Endothelial cell of umbilical vein (primary cell): ENCODE results near the gene ST3GAL5. TPM values are rescaled to one million over a fixed set of nuclear protein-coding genes. Genes with fewer than 3 reads are reported as not detected.
A peak's percentile ranks its signal among the peaks of the same experiment; 100 is the strongest.

Experiments
- BruUV-seq: library from RNA; stranded (reverse); fragments of 400-500 nt; replicated peaks from 2 replicates; lab custom pipeline; 2021; lab: Mats Ljungman, UMichigan
- CTCF ChIA-PET: fragments of 300-600, 350-600 bp; sonication (Branson Sonifier 250); formaldehyde crosslinking; loops from one replicate; lab custom pipeline; 2021; ENCODE audit warnings: antibody characterized with exemption, inconsistent platforms; lab: Charles Lee
- POLR2A ChIA-PET: fragments of 300-600, 350-600 bp; sonication (Branson Sonifier 250); formaldehyde crosslinking; loops from one replicate; lab custom pipeline; 2021; ENCODE audit warnings: antibody characterized with exemption, inconsistent platforms; lab: Charles Lee
- DNase-seq: peaks from one replicate; pipeline ENCODE4 v3.0.0-alpha.2; 2011; ENCODE audit warnings: low read depth, low spot score
- FAIRE-seq: peaks from 2 replicates; lab custom pipeline; 2011; peaks lifted over from hg19 to GRCh38; lab: Jason Lieb, UNC
- H2AFZ ChIP-seq: 2 replicates; pipeline ENCODE4 v1.6.0; 2012; ENCODE audit warnings: low read depth, low read length, control low read depth, inconsistent platforms
- H3K27ac ChIP-seq: 2 replicates; pipeline ENCODE4 v1.5.1; 2011; ENCODE audit warnings: low read depth, mild to moderate bottlenecking, control low read depth, low read length, moderate library complexity; ENCODE audit not compliant: insufficient read depth
- H3K27me3 ChIP-seq, 2 experiments: 2 replicates each; pipeline versions ENCODE4 v1.6.0 to v1.6.1; 2011; ENCODE audit warnings: low read length in 2 of 2, mixed read lengths in 1 of 2; ENCODE audit not compliant: control insufficient read depth in 2 of 2, insufficient read depth in 2 of 2
- H3K36me3 ChIP-seq, 2 experiments: 2 replicates in 1 of 2; 3 replicates in 1 of 2; pipeline ENCODE4 v1.5.1; 2011; ENCODE audit warnings: low read length in 2 of 2, mild to moderate bottlenecking in 1 of 2, moderate library complexity in 1 of 2; ENCODE audit not compliant: control insufficient read depth in 2 of 2, insufficient read depth in 2 of 2; ENCODE audit errors: extremely low read depth in 1 of 2
- H3K4me1 ChIP-seq: 3 replicates; pipeline ENCODE4 v1.5.1; 2011; ENCODE audit warnings: mild to moderate bottlenecking, low read length; ENCODE audit not compliant: control insufficient read depth, insufficient read depth; ENCODE audit errors: extremely low read depth
- H3K4me2 ChIP-seq: 2 replicates; pipeline ENCODE4 v1.6.1; 2011; ENCODE audit warnings: low read length, control low read depth, mixed read lengths; ENCODE audit not compliant: insufficient read depth
- H3K4me3 ChIP-seq, 3 experiments: fragments of 200-600 bp in 1 of 3; sonication (generic), shearing (Covaris generic) in 1 of 3; replicated peaks in 1 of 3; 2 replicates each; pipeline ENCODE4 v1.5.1; 2011 to 2016; ENCODE audit warnings: control low read depth in 3 of 3, low read length in 3 of 3, mild to moderate bottlenecking in 2 of 3, inconsistent platforms in 1 of 3, low read depth in 1 of 3, moderate library complexity in 1 of 3; ENCODE audit not compliant: insufficient read depth in 1 of 3
- H3K79me2 ChIP-seq: 2 replicates; pipeline ENCODE4 v1.6.0; 2012; ENCODE audit warnings: low read length, inconsistent platforms; ENCODE audit not compliant: control insufficient read depth, insufficient read depth
- H3K9ac ChIP-seq: replicated peaks from 2 replicates; pipeline ENCODE3; 2011; ENCODE audit warnings: low read length, control low read depth; ENCODE audit not compliant: insufficient read depth; ENCODE audit errors: extremely low read depth
- H3K9me1 ChIP-seq: replicated peaks from 3 replicates; pipeline ENCODE4 v1.6.0; 2011; ENCODE audit warnings: mild to moderate bottlenecking, low read length; ENCODE audit not compliant: control insufficient read depth, insufficient read depth; ENCODE audit errors: extremely low read depth
- H3K9me3 ChIP-seq: replicated peaks from 2 replicates; pipeline ENCODE4 v1.5.1; 2012; ENCODE audit warnings: low read length, inconsistent platforms; ENCODE audit not compliant: control insufficient read depth, insufficient read depth
- H4K20me1 ChIP-seq: replicated peaks from 2 replicates; pipeline ENCODE3; 2011; ENCODE audit warnings: mild to moderate bottlenecking, low read length; ENCODE audit not compliant: control insufficient read depth, insufficient read depth; ENCODE audit errors: extremely low read depth
- EZH2 ChIP-seq: IDR thresholded peaks from 2 replicates; pipeline ENCODE4 v1.6.1; 2012; ENCODE audit warnings: borderline replicate concordance, low read depth, mild to moderate bottlenecking, moderate library complexity, low read length, inconsistent platforms; ENCODE audit not compliant: severe bottlenecking
- FOS ChIP-seq: IDR thresholded peaks from 2 replicates; pipeline ENCODE4 v1.6.1; 2011; ENCODE audit warnings: mild to moderate bottlenecking, low read length, moderate library complexity, borderline replicate concordance; ENCODE audit not compliant: insufficient read depth
- JUN ChIP-seq: IDR thresholded peaks from 2 replicates; pipeline ENCODE4 v1.6.1; 2011; ENCODE audit warnings: borderline replicate concordance, low read depth; ENCODE audit not compliant: insufficient read length, insufficient read depth
- POLR2A ChIP-seq: IDR thresholded peaks from 2 replicates; pipeline ENCODE4 v1.6.1; 2012; ENCODE audit warnings: low read depth, mild to moderate bottlenecking, control low read depth, low read length
- POLR2AphosphoS5 ChIP-seq: IDR thresholded peaks from 2 replicates; pipeline ENCODE4 v1.6.1; 2012; ENCODE audit warnings: low read depth, mild to moderate bottlenecking, control low read depth, low read length, moderate library complexity; ENCODE audit not compliant: insufficient read depth
- dilution Hi-C: fragments of 300-500 bp; cut with MboI; formaldehyde crosslinking; loops from one replicate; pipeline ENCODE4 v1.15.0; 2019; ENCODE audit warnings: low sequenced_read_pairs; ENCODE audit not compliant: extremely low pct_ligation_motif_present
- intact Hi-C: fragments of 100-400 bp; cut with micrococcal nuclease; formaldehyde crosslinking; loops from one replicate; pipeline ENCODE4 v1.10.0; 2022
- polyA plus RNA-seq, 4 experiments: library from polyadenylated mRNA; depleted of rRNA in 3 of 4; stranded (reverse) in 3 of 4; unstranded in 1 of 4; fragments of >200 nt; gene quantifications; 2 replicates each; pipeline versions ENCODE4 v1.2.1 to v1.2.3, GENCODE V29; 2011 to 2012; ENCODE audit warnings: missing spikeins in 1 of 4
- total RNA-seq: library from RNA; stranded (reverse); gene quantifications from 2 replicates; pipeline ENCODE4 v1.2.3, GENCODE V29; 2021
- TF ChIP-seq, protein P1 (sequence below), 2 donors: IDR thresholded peaks; 1 replicate in 1 of 2; 2 replicates in 1 of 2; pipeline ENCODE4 v1.5.1; 2011; ENCODE audit warnings: low read length in 2 of 2, mild to moderate bottlenecking in 2 of 2, moderate library complexity in 2 of 2, control low read depth in 1 of 2, inconsistent platforms in 1 of 2, low read depth in 1 of 2; ENCODE audit not compliant: insufficient read depth in 1 of 2; ENCODE audit errors: extremely low read depth in 1 of 2

The ST3GAL5 gene
- total and polyA plus RNA-seq, 2 donors (not counting 3 experiments of a cell fraction or from before 2014, with no cell fraction given) = 9.5 to 16.0 TPM

DNA sequence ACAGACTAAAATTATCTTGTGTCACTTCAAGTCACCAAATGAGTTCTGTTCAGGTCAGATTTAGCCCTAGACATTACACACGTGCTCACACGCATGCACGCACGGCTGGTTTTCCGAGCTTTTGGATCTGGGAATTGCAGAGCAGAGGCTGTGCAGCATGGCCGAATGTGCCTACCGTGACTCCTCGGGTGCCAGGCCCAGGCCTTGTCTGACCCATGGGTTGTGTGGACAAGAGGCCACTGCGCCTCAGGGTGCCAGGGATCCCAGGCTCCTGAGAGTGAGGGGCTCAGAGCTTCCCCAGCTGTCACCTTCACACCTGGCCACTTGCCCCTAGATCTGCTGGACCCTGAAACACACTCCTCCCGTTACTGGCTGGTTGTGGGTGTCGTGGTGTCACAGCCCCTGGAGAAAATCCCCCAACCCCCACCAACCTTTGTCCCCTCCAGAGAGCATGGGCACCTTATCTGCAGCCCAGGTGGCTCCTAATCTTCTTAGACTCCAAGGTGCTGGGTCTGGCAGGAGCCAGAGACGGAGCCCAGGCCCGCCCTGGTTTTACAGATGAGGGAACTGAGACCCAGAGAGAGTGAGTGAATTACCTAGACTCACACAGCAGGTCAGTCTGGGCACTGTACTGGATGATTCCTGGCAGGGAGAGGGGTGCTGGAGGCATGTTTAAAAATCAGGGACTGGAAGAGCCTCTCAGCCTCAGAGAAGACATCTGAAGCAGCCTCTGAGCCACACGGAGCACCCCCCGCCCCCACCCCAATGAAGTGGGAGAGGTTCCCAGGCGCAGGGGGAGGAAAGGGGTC, 78.2 kb downstream of the ST3GAL5 start:
- no peak overlapping the region for H3K27ac ChIP-seq
- intact Hi-C loops = no loop called here

DNA sequence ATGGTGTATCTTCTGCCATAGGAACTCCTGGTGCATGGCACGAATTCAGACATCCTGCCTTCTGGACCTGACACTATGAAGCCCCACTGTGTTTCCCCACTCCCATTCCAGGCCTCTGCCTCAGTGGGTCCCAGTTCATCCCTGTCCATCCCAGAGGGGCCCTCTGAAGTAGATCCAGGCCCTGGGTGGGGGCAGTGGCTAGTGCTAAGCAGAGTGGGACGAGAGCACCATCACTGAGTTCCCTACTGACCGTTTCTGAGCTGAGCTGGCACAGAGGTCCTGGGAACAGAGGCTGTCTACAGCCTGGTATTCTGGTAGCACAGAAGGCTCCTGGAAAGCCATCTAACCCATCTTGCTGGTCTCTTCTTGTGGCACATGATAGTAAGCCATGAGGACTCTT, 81.0 kb downstream of the ST3GAL5 start:
- Histone ChIP-seq H3K9ac (no peak overlapping the region), H3K4me1 (no peaks in the 10 kb centered on the region), H3K27me3 (no peaks in the 10 kb centered on the region), H3K4me2 (no peak overlapping the region), H3K9me1 (no peaks in the 10 kb centered on the region), H3K27ac (no peak overlapping the region), H2AFZ (no peak overlapping the region), H3K79me2 (no peaks in the 10 kb centered on the region), H3K4me3 (no peak overlapping the region), H3K36me3 (no peaks in the 10 kb centered on the region), H3K9me3 (no peaks in the 10 kb centered on the region), H4K20me1 (no peaks in the 10 kb centered on the region)
- dilution Hi-C loops = loop anchor here (25.0 kb wide), 1 partner anchor 95 kb away; no protein-coding TSS in a partner anchor
- TF ChIP-seq, protein P1, sequence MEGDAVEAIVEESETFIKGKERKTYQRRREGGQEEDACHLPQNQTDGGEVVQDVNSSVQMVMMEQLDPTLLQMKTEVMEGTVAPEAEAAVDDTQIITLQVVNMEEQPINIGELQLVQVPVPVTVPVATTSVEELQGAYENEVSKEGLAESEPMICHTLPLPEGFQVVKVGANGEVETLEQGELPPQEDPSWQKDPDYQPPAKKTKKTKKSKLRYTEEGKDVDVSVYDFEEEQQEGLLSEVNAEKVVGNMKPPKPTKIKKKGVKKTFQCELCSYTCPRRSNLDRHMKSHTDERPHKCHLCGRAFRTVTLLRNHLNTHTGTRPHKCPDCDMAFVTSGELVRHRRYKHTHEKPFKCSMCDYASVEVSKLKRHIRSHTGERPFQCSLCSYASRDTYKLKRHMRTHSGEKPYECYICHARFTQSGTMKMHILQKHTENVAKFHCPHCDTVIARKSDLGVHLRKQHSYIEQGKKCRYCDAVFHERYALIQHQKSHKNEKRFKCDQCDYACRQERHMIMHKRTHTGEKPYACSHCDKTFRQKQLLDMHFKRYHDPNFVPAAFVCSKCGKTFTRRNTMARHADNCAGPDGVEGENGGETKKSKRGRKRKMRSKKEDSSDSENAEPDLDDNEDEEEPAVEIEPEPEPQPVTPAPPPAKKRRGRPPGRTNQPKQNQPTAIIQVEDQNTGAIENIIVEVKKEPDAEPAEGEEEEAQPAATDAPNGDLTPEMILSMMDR (IDR thresholded peaks at IDR 0.05; ENCODE audit: extremely low read depth in 1 of 2, insufficient read depth in 1 of 2, low read depth in 1 of 2, low read length in 2 of 2) = no peak
- TF ChIP-seq FOS = no peak
- no peak for TF ChIP-seq POLR2AphosphoS5
- BruUV-seq = no TSS peak
- FAIRE-seq = no peak
- CTCF ChIA-PET = interaction anchor here (0.8 to 9.2 kb wide), 2 partner anchors 57 to 78 kb away, joined by 4 to 193 read pairs; no protein-coding TSS in a partner anchor
- intact Hi-C loops = no loop called here
- POLR2A ChIA-PET = no interaction called here
- no peak for DNase-seq

More for the DNA sequence above, 78.2 kb downstream of the ST3GAL5 start:
- no peak overlapping the region for H3K9ac ChIP-seq
- ChIA-PET CTCF (interaction anchor here (1.3 to 9.2 kb wide), 7 partner anchors 13 to 173 kb away, joined by 3 to 193 read pairs (median 5); no protein-coding TSS in a partner anchor), POLR2A (no interaction called here)
- no peaks in the 10 kb centered on the region for H3K36me3 ChIP-seq
- FAIRE-seq (no peak), DNase-seq (no peak)
- H4K20me1 ChIP-seq = no peaks in the 10 kb centered on the region
- no peaks in the 10 kb centered on the region for H3K9me1 ChIP-seq
- H3K4me3 ChIP-seq = no peak overlapping the region
- peak overlapping the region; percentile 17 for H2AFZ ChIP-seq
- BruUV-seq = no TSS peak
- no peak overlapping the region for H3K4me2 ChIP-seq
- H3K27me3 ChIP-seq = no peaks in the 10 kb centered on the region
- TF ChIP-seq EZH2 (no peak), POLR2A (no peak), FOS (no peak), JUN (no peak)
- no peaks in the 10 kb centered on the region for H3K9me3 ChIP-seq
- no peaks in the 10 kb centered on the region for H3K4me1 ChIP-seq
- no peaks in the 10 kb centered on the region for H3K79me2 ChIP-seq
- dilution Hi-C loops = loop anchor here (25.0 kb wide), 1 partner anchor 98 kb away; no protein-coding TSS in a partner anchor
